ENCODE data around the gene TOMM22.
"Not testable (repeated sequence)": the region's sequence is repeated elsewhere in the genome, so short reads cannot be mapped to it uniquely, and the experiment has no call there.

The TOMM22 gene

DNA sequence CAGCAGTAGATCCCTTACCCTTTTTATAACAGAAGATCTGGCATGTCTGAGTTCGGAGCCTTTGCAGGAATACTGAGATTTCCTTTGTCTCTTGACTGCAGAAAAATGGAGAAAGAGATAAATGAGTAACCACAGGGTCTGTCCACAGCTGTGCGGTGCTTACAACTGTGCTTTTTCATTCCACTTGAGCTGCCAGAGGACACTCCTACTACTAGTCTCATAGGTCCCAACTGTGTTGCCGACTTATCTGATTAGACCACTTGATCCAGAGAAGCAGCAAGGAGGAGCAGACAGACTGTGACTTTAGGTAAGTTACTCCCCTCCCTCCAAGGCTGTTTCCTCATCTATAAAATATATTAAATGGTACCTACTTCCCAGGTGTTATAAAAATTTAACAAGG lies 43.0 kb upstream of the TOMM22 start:
- no peaks in the 10 kb centered on the region for H3K9me2 ChIP-seq (replicated peaks; ENCODE audit: insufficient read depth, low read length)
- no peaks in the 10 kb centered on the region for H3K36me3 ChIP-seq (replicated peaks; ENCODE audit: insufficient read depth, low read length)
- no peak for DNase-seq
- no peaks in the 10 kb centered on the region for H3K4me1 ChIP-seq (ENCODE audit: low read length)
- no peak overlapping the region for H3K4me2 ChIP-seq (ENCODE audit: low read depth, low read length)
- H3K9me3 ChIP-seq (replicated peaks; ENCODE audit: insufficient read depth, low read length): no peaks in the 10 kb centered on the region
- H2AFZ ChIP-seq (ENCODE audit: low read length): no peak overlapping the region
- H3K27ac ChIP-seq (ENCODE audit: low read length): no peak overlapping the region
- H3K79me2 ChIP-seq (ENCODE audit: low read length): no peaks in the 10 kb centered on the region
- H3K27me3 ChIP-seq (replicated peaks; ENCODE audit: insufficient read depth, low read length): no peaks in the 10 kb centered on the region
- H3K4me3 ChIP-seq (ENCODE audit: low read length): no peak overlapping the region
- no peaks in the 10 kb centered on the region for H3F3A ChIP-seq (ENCODE audit: insufficient read depth, low read length)
- TF ChIP-seq, protein P1, sequence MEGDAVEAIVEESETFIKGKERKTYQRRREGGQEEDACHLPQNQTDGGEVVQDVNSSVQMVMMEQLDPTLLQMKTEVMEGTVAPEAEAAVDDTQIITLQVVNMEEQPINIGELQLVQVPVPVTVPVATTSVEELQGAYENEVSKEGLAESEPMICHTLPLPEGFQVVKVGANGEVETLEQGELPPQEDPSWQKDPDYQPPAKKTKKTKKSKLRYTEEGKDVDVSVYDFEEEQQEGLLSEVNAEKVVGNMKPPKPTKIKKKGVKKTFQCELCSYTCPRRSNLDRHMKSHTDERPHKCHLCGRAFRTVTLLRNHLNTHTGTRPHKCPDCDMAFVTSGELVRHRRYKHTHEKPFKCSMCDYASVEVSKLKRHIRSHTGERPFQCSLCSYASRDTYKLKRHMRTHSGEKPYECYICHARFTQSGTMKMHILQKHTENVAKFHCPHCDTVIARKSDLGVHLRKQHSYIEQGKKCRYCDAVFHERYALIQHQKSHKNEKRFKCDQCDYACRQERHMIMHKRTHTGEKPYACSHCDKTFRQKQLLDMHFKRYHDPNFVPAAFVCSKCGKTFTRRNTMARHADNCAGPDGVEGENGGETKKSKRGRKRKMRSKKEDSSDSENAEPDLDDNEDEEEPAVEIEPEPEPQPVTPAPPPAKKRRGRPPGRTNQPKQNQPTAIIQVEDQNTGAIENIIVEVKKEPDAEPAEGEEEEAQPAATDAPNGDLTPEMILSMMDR (IDR thresholded peaks at IDR 0.05; ENCODE audit: low read length): no peak
- TF ChIP-seq EZH2 (optimal IDR thresholded peaks at IDR 0.05; ENCODE audit: low read depth, low read length) (no peak), EZH2phosphoT487 (IDR thresholded peaks at IDR 0.05; ENCODE audit: low read length) (no peak)
- no peaks in the 10 kb centered on the region for H4K20me1 ChIP-seq (ENCODE audit: insufficient read depth, low read length)
- H3K9ac ChIP-seq (ENCODE audit: low read length): no peak overlapping the region

DNA sequence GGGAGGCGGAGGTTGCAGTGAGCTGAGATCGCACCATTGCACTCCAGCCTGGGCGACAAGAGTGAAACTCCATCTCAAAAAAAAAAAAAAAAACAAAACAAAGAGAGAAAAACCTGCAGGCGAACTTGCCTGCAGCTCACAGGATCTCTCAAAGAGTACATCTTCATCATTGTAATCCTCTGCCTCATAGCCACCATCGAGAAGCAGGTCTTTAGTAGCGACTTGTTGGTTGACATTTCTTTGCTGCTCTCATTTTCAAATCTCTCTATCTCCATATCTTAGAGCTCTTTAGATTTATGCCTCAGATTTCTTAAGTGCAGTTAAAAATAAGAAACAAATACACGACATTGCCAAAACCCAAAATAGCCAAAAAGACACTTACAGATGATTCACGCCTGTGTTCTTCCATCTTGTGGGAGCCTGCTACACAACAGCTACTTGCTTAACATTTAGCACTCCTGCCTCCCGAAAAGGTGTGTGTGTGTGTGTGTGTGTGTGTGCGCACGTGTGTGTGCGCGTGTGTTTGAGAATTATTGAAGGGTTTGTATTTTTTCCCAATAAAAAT lies 40.2 kb upstream of the TOMM22 start:
- Histone ChIP-seq H3K79me2 (ENCODE audit: low read length) (no peaks in the 10 kb centered on the region), H3K36me3 (replicated peaks; ENCODE audit: insufficient read depth, low read length) (no peaks in the 10 kb centered on the region), H3K9me2 (replicated peaks; ENCODE audit: insufficient read depth, low read length) (no peaks in the 10 kb centered on the region), H3F3A (ENCODE audit: insufficient read depth, low read length) (no peaks in the 10 kb centered on the region), H3K4me3 (ENCODE audit: low read length) (no peak overlapping the region), H3K27ac (ENCODE audit: low read length) (no peak overlapping the region), H3K9me3 (replicated peaks; ENCODE audit: insufficient read depth, low read length) (no peaks in the 10 kb centered on the region), H3K9ac (ENCODE audit: low read length) (no peak overlapping the region), H3K27me3 (replicated peaks; ENCODE audit: insufficient read depth, low read length) (no peaks in the 10 kb centered on the region), H2AFZ (ENCODE audit: low read length) (no peak overlapping the region), H3K4me1 (ENCODE audit: low read length) (no peaks in the 10 kb centered on the region), H4K20me1 (ENCODE audit: insufficient read depth, low read length) (no peaks in the 10 kb centered on the region), H3K4me2 (ENCODE audit: low read depth, low read length) (no peak overlapping the region)
- DNase-seq: no peak
- no peak for TF ChIP-seq EZH2 (optimal IDR thresholded peaks at IDR 0.05; ENCODE audit: low read depth, low read length)
- no peak for TF ChIP-seq EZH2phosphoT487 (IDR thresholded peaks at IDR 0.05; ENCODE audit: low read length)
- TF ChIP-seq, protein P1 (IDR thresholded peaks at IDR 0.05; ENCODE audit: low read length): no peak

DNA sequence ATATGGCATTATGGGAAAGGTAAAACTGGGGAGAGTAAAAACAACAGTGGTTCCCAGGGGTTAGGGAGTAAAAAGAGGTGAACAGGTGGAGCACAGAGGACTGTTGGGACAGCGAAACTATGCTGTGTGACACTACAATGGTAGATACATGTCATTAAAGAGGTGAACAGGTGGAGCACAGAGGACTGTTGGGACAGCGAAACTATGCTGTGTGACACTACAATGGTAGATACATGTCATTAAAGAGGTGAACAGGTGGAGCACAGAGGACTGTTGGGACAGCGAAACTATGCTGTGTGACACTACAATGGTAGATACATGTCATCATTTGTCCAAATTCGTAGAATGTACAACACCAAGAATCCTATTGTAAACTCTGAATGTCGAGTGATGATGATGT lies 37.5 kb upstream of the TOMM22 start:
- H2AFZ ChIP-seq (ENCODE audit: low read length): not testable (repeated sequence)

DNA sequence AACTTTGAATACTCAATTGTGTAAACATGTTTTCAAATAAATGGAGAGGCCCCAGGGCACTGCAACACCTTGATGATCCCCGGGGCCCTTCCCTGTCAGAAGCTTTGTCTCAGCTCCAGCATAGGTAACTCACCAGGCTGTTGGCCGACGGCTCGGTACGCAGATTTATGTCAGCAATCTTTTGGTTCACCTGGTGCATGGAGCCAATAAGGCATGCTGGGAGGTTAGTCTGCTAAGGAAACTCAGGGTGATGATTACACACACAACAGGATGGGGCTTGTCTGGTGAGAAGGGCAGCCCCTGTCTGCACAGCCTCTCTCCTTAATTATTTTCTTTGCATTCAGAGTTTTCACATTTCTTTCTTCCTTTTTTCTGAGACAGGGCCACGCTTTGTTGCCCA lies 36.3 kb upstream of the TOMM22 start:
- Histone ChIP-seq H3F3A (ENCODE audit: insufficient read depth, low read length) (no peaks in the 10 kb centered on the region), H3K27me3 (replicated peaks; ENCODE audit: insufficient read depth, low read length) (no peaks in the 10 kb centered on the region), H3K9ac (ENCODE audit: low read length) (no peak overlapping the region), H3K4me3 (ENCODE audit: low read length) (no peak overlapping the region), H2AFZ (ENCODE audit: low read length) (no peak overlapping the region), H3K4me1 (ENCODE audit: low read length) (no peaks in the 10 kb centered on the region), H3K36me3 (replicated peaks; ENCODE audit: insufficient read depth, low read length) (no peaks in the 10 kb centered on the region), H3K9me2 (replicated peaks; ENCODE audit: insufficient read depth, low read length) (no peaks in the 10 kb centered on the region), H3K9me3 (replicated peaks; ENCODE audit: insufficient read depth, low read length) (no peaks in the 10 kb centered on the region), H4K20me1 (ENCODE audit: insufficient read depth, low read length) (no peaks in the 10 kb centered on the region), H3K79me2 (ENCODE audit: low read length) (no peaks in the 10 kb centered on the region), H3K27ac (ENCODE audit: low read length) (no peak overlapping the region), H3K4me2 (ENCODE audit: low read depth, low read length) (no peak overlapping the region)
- TF ChIP-seq EZH2phosphoT487 (IDR thresholded peaks at IDR 0.05; ENCODE audit: low read length) (no peak), EZH2 (optimal IDR thresholded peaks at IDR 0.05; ENCODE audit: low read depth, low read length) (no peak)
- TF ChIP-seq, protein P1 (IDR thresholded peaks at IDR 0.05; ENCODE audit: low read length): no peak
- DNase-seq: no peak

More for the DNA sequence above, 37.5 kb upstream of the TOMM22 start:
- not testable (repeated sequence) for H3K9me2 ChIP-seq (replicated peaks; ENCODE audit: insufficient read depth, low read length); H3K4me1 ChIP-seq (ENCODE audit: low read length); H3K27ac ChIP-seq (ENCODE audit: low read length); H3K9ac ChIP-seq (ENCODE audit: low read length); H3K4me2 ChIP-seq (ENCODE audit: low read depth, low read length); DNase-seq; H3K27me3 ChIP-seq (replicated peaks; ENCODE audit: insufficient read depth, low read length); H3K36me3 ChIP-seq (replicated peaks; ENCODE audit: insufficient read depth, low read length); H3F3A ChIP-seq (ENCODE audit: insufficient read depth, low read length); H4K20me1 ChIP-seq (ENCODE audit: insufficient read depth, low read length); H3K4me3 ChIP-seq (ENCODE audit: low read length); H3K9me3 ChIP-seq (replicated peaks; ENCODE audit: insufficient read depth, low read length); H3K79me2 ChIP-seq (ENCODE audit: low read length)

All from MM.1S (cell line).